H1 (cell line): Measurements from ENCODE around the gene PPFIBP2. TPM values are rescaled to one million over a fixed set of nuclear protein-coding genes. Genes with fewer than 3 reads are reported as not detected.
A peak's percentile ranks its signal among the peaks of the same experiment; 100 is the strongest.

Experiments
- RAD21 ChIP-seq, 2 experiments: IDR thresholded peaks in 1 of 2; conservative IDR thresholded peaks in 1 of 2; 2 replicates each; pipeline ENCODE4 v1.6.1; 2011; ENCODE audit warnings: low read depth in 2 of 2, low read length in 2 of 2, improper control_type of control experiment in 1 of 2, inconsistent platforms in 1 of 2, mild to moderate bottlenecking in 1 of 2, moderate library complexity in 1 of 2
- polyA plus RNA-seq, 7 experiments: library from polyadenylated mRNA; depleted of rRNA in 3 of 7; stranded (reverse) in 5 of 7; unstranded in 2 of 7; fragments of >200 nt in 5 of 7; fragments of 200-250 nt in 2 of 7; gene quantifications; 1 replicate in 5 of 7; 2 replicates in 1 of 7; 4 replicates in 1 of 7; pipeline versions ENCODE4 v1.2.1 to v1.2.3, GENCODE V29; 2011 to 2013; ENCODE audit warnings: missing spikeins in 2 of 7, mixed read lengths in 2 of 7
- total RNA-seq: library from RNA; stranded (reverse); fragmentation: NEBNext Ultra II Directional; extraction: Animal tissue kit (Norgen Biotek cat#: 25700); gene quantifications from 2 replicates; pipeline ENCODE4 v1.2.1, GENCODE V29; 2021

The PPFIBP2 gene
- total and polyA plus RNA-seq, 2 of the 8 experiments (the other 6 are each of a cell fraction or from before 2014, with no cell fraction given) = 5.5 to 9.8 TPM

GRCh38 chr11:7688238-7688826, 174.5 kb downstream of the PPFIBP2 start (continued):
- peak; percentile 61 to 67 for TF ChIP-seq RAD21 (IDR thresholded peaks at IDR 0.05 in 1 of 2, conservative IDR thresholded peaks at IDR 0.05 in 1 of 2; ENCODE audit: low read depth in 2 of 2, low read length in 2 of 2)
